ENCODE measurements around the gene KCNK7.

KCNK7 gene

DNA sequence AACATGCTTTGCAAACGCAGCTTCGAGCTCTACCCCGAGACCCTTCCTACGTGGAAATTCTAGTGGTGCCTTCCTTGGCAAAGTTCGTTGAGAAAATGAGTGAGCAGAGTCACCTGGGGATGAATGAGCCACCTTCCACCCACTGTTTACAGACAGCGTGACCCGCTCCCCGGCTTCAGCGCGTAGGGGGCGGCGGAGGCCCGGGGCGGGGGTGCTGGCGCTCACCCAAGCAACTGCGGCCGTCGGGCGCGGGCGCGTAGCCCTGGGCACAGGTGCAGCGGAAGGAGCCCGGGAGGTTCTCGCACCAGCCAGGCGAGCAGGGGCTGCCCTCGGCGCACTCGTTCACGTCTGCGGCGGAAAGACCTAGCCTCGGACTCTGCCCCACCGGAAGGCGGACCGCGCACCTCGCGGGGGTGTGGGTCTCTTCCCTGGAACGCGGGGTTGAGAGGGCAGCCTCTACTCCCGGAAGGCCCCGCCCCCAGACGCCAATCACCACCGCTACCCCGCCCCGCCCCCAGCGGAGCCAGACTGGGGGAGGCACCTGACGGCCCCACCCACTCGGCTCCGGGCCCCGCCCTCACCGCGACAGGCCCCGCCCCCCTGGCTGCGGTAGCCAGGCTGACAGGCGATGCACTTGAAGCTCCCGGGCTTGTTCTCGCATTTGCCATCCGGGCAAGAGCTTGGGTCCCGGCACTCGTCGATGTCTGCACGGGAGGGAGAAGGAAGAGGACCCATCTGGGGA, 49.2 kb downstream of the KCNK7 start:
- Histone ChIP-seq H3K27ac (peak overlapping the region; percentile 46), H3K4me3 (ENCODE audit: low read depth in 1 of 2, low read length in 1 of 2) (peak overlapping the region; percentile 67 to 71), H3K4me1 (ENCODE audit: control insufficient read depth in 1 of 2, insufficient read depth in 1 of 2, low read depth in 1 of 2, low read length in 1 of 2) (peaks cover 17 to 19% of the 10 kb centered on the region in 2 experiments)

DNA sequence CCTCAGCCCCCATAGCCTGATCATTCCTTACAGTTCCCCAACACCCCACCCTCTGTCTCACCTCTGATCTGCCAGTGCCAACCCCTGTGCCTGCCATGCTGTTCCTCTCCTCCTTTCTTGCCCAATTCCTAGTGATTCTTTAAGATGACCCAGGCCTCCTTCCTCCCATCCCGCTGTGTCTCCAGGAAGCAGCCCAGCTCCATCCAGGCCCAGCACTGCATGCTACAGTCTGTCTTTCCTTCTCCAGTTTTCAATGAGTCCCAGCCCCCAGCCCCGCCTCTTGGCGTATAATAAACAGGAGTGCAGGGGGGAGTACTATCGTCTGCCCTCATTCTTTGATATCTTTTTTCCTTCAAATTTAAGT, 49.8 kb downstream of the KCNK7 start:
- H3K27me3 ChIP-seq: peaks cover 49% of the 10 kb centered on the region
- peak overlapping the region; percentile 67 to 71 for H3K4me3 ChIP-seq (ENCODE audit: low read depth in 1 of 2, low read length in 1 of 2)
- no peak for TF ChIP-seq CTCF (IDR thresholded peaks at IDR 0.05)
- no peaks in the 10 kb centered on the region for H3K9me3 ChIP-seq
- no peak overlapping the region for H3K27ac ChIP-seq
- no peaks in the 10 kb centered on the region for H3K36me3 ChIP-seq
- peaks cover 22 to 25% of the 10 kb centered on the region in 2 experiments for H3K4me1 ChIP-seq (ENCODE audit: control insufficient read depth in 1 of 2, insufficient read depth in 1 of 2, low read depth in 1 of 2, low read length in 1 of 2)

More for the DNA sequence above, 49.2 kb downstream of the KCNK7 start:
- TF ChIP-seq CTCF (IDR thresholded peaks at IDR 0.05): peak; percentile 30
- peaks cover 47% of the 10 kb centered on the region for H3K27me3 ChIP-seq
- H3K9me3 ChIP-seq: no peaks in the 10 kb centered on the region
- no peaks in the 10 kb centered on the region for H3K36me3 ChIP-seq

All from neutrophil (primary cell).